IMR-90 (cell line): ENCODE measurements around the gene ANK3. TPM values are rescaled to one million over a fixed set of nuclear protein-coding genes. Genes with fewer than 3 reads are reported as not detected.

ENCODE experiments used
- ATAC-seq: fragments of 200-7000 bp; cut with Tn5 transposase; 2 replicates; pipeline ENCODE4 v1.9.1; 2020; ENCODE audit warnings: low read depth, mild to moderate bottlenecking, moderate library complexity
- BruUV-seq: library from RNA; stranded (reverse); fragments of 400-500 nt; replicated peaks from 2 replicates; lab custom pipeline; 2021; lab: Mats Ljungman, UMichigan
- CTCF ChIA-PET: fragments of 300-600 bp; formaldehyde crosslinking; extraction: SDS; loops from one replicate; lab custom pipeline; 2021; ENCODE audit warnings: antibody characterized with exemption; lab: Yijun Ruan, JAX
- POLR2A ChIA-PET: fragments of 300-600 bp; sonication (Branson Sonifier 250); formaldehyde crosslinking; loops from one replicate; lab custom pipeline; 2022; ENCODE audit warnings: antibody characterized with exemption; ENCODE audit not compliant: unreplicated experiment; lab: Charles Lee
- DNase-seq: peaks from one replicate; pipeline ENCODE4 v3.0.0; 2013
- H2AFZ ChIP-seq: replicated peaks from 2 replicates; pipeline ENCODE3; 2013; ENCODE audit warnings: low read length, mild to moderate bottlenecking; ENCODE audit not compliant: poor library complexity
- H2AK5ac ChIP-seq: 2 replicates; pipeline ENCODE4 v1.6.1; 2013; ENCODE audit warnings: low read depth, low read length, inconsistent platforms
- H2AK9ac ChIP-seq: replicated peaks from 2 replicates; pipeline ENCODE3; 2013; ENCODE audit warnings: mild to moderate bottlenecking, low read depth, low read length, moderate library complexity; ENCODE audit not compliant: poor library complexity
- H2BK120ac ChIP-seq: 2 replicates; pipeline ENCODE4 v1.6.1; 2013; ENCODE audit warnings: low read depth, low read length, inconsistent platforms
- H2BK15ac ChIP-seq: 3 replicates; pipeline ENCODE4 v1.6.1; 2013; ENCODE audit warnings: low read depth, low read length, inconsistent platforms
- H2BK20ac ChIP-seq: 2 replicates; pipeline ENCODE4 v1.6.1; 2013; ENCODE audit warnings: low read depth, mild to moderate bottlenecking, inconsistent platforms, low read length, moderate library complexity
- H2BK5ac ChIP-seq: 2 replicates; pipeline ENCODE4 v1.6.1; 2013; ENCODE audit warnings: mild to moderate bottlenecking, low read depth, low read length, inconsistent platforms; ENCODE audit not compliant: poor library complexity, severe bottlenecking
- H3K14ac ChIP-seq: replicated peaks from 2 replicates; pipeline ENCODE4 v1.6.1; 2013; ENCODE audit warnings: low read depth, low read length, inconsistent platforms
- H3K18ac ChIP-seq: 2 replicates; pipeline ENCODE4 v1.6.1; 2013; ENCODE audit warnings: low read depth, low read length, control low read depth
- H3K23ac ChIP-seq: 2 replicates; pipeline ENCODE4 v1.6.1; 2013; ENCODE audit warnings: low read depth, low read length, inconsistent platforms
- H3K27ac ChIP-seq: 2 replicates; pipeline ENCODE4 v1.5.1; 2013; ENCODE audit warnings: mild to moderate bottlenecking, control low read depth, low read length; ENCODE audit not compliant: insufficient read depth
- H3K27me3 ChIP-seq: 2 replicates; pipeline ENCODE4 v1.6.1; 2013; ENCODE audit warnings: low read length; ENCODE audit not compliant: control insufficient read depth, insufficient read depth
- H3K36me3 ChIP-seq: 2 replicates; pipeline ENCODE4 v1.6.1; 2013; ENCODE audit warnings: low read length, mixed read lengths; ENCODE audit not compliant: control insufficient read depth, insufficient read depth
- H3K4ac ChIP-seq: 2 replicates; pipeline ENCODE4 v1.6.1; 2013; ENCODE audit warnings: low read depth, low read length, inconsistent platforms
- H3K4me1 ChIP-seq: 2 replicates; pipeline ENCODE4 v1.6.1; 2013; ENCODE audit warnings: low read length, mixed read lengths; ENCODE audit not compliant: control insufficient read depth, insufficient read depth
- H3K4me2 ChIP-seq: 2 replicates; pipeline ENCODE4 v1.6.1; 2013; ENCODE audit warnings: low read depth, mild to moderate bottlenecking, control low read depth, low read length, moderate library complexity
- H3K4me3 ChIP-seq: 2 replicates; pipeline ENCODE4 v1.5.1; 2013; ENCODE audit warnings: low read depth, mild to moderate bottlenecking, control low read depth, low read length, moderate library complexity; ENCODE audit not compliant: insufficient read depth
- H3K56ac ChIP-seq: 2 replicates; pipeline ENCODE4 v1.6.1; 2013; ENCODE audit warnings: low read length, inconsistent platforms; ENCODE audit not compliant: insufficient read depth; ENCODE audit errors: extremely low read depth
- H3K79me1 ChIP-seq, 2 experiments: 2 replicates each; pipeline ENCODE4 v1.6.1; 2013; ENCODE audit warnings: low read length in 2 of 2, inconsistent platforms in 1 of 2, low read depth in 1 of 2
- H3K9ac ChIP-seq: 2 replicates; pipeline ENCODE4 v1.6.1; 2013; ENCODE audit warnings: low read depth, low read length, control low read depth
- H3K9me1 ChIP-seq: 2 replicates; pipeline ENCODE4 v1.6.1; 2013; ENCODE audit warnings: low read length, inconsistent platforms; ENCODE audit not compliant: insufficient read depth
- H3K9me3 ChIP-seq: 2 replicates; pipeline ENCODE4 v1.6.1; 2013; ENCODE audit warnings: low read length; ENCODE audit not compliant: control insufficient read depth, insufficient read depth
- H4K20me1 ChIP-seq: 2 replicates; pipeline ENCODE4 v1.6.1; 2013; ENCODE audit warnings: low read length, inconsistent platforms; ENCODE audit not compliant: insufficient read depth
- H4K5ac ChIP-seq: 2 replicates; pipeline ENCODE4 v1.6.1; 2013; ENCODE audit warnings: mild to moderate bottlenecking, low read depth, low read length, control low read depth
- H4K8ac ChIP-seq, 2 experiments: 2 replicates each; pipeline ENCODE4 v1.6.1; 2013; ENCODE audit warnings: low read depth in 2 of 2, low read length in 2 of 2, control low read depth in 1 of 2, inconsistent platforms in 1 of 2
- H4K91ac ChIP-seq: 2 replicates; pipeline ENCODE4 v1.6.1; 2013; ENCODE audit warnings: low read depth, low read length, inconsistent platforms; ENCODE audit not compliant: insufficient read depth
- BHLHE40 ChIP-seq: fragments of 150-350 bp; IDR thresholded peaks from 2 replicates; pipeline ENCODE4 v1.6.1; 2016; ENCODE audit warnings: mild to moderate bottlenecking, low read depth, low read length
- CEBPB ChIP-seq: IDR thresholded peaks from 2 replicates; pipeline ENCODE4 v1.6.1; 2012; ENCODE audit warnings: low read depth, low read length, improper control_type of control experiment
- CHD1 ChIP-seq: IDR thresholded peaks from 2 replicates; pipeline ENCODE4 v1.6.1; 2012; ENCODE audit warnings: low read depth, low read length, improper control_type of control experiment
- CTCF ChIP-seq: conservative IDR thresholded peaks from 2 replicates; pipeline ENCODE4 v1.5.1; 2012; ENCODE audit warnings: mild to moderate bottlenecking, low read depth, low read length, improper control_type of control experiment
- ELK1 ChIP-seq: fragments of 150-350 bp; IDR thresholded peaks from 2 replicates; pipeline ENCODE4 v1.6.1; 2016; ENCODE audit warnings: low read depth, mild to moderate bottlenecking, low read length, moderate library complexity, borderline replicate concordance
- FOS ChIP-seq: fragments of 150-350 bp; IDR thresholded peaks from 2 replicates; pipeline ENCODE4 v1.6.1; 2016; ENCODE audit warnings: low read depth, low read length
- MAFK ChIP-seq: IDR thresholded peaks from 2 replicates; pipeline ENCODE4 v1.6.1; 2012; ENCODE audit warnings: low read depth, low read length, improper control_type of control experiment
- MAZ ChIP-seq: IDR thresholded peaks from 2 replicates; pipeline ENCODE4 v1.6.1; 2012; ENCODE audit warnings: low read depth, mild to moderate bottlenecking, low read length, improper control_type of control experiment, moderate library complexity, borderline replicate concordance
- MXI1 ChIP-seq: IDR thresholded peaks from 2 replicates; pipeline ENCODE4 v1.6.1; 2012; ENCODE audit warnings: low read depth, mild to moderate bottlenecking, low read length, moderate library complexity, borderline replicate concordance
- POLR2A ChIP-seq: IDR thresholded peaks from 2 replicates; pipeline ENCODE4 v1.6.1; 2012; ENCODE audit warnings: mild to moderate bottlenecking, low read depth, low read length
- RAD21 ChIP-seq: IDR thresholded peaks from 2 replicates; pipeline ENCODE4 v1.6.1; 2012; ENCODE audit warnings: low read length, improper control_type of control experiment
- RCOR1 ChIP-seq: IDR thresholded peaks from 2 replicates; pipeline ENCODE4 v1.6.1; 2012; ENCODE audit warnings: mild to moderate bottlenecking, low read length, improper control_type of control experiment; ENCODE audit not compliant: insufficient replicate concordance
- RFX5 ChIP-seq: IDR thresholded peaks from 2 replicates; pipeline ENCODE4 v1.8.0; 2012; ENCODE audit warnings: low read depth, mild to moderate bottlenecking, low read length, moderate library complexity
- SMC3 ChIP-seq: fragments of 150-350 bp; IDR thresholded peaks from 2 replicates; pipeline ENCODE4 v1.6.1; 2016; ENCODE audit warnings: low read depth, mild to moderate bottlenecking, antibody characterized with exemption, low read length, moderate library complexity
- USF2 ChIP-seq: fragments of 150-350 bp; IDR thresholded peaks from 2 replicates; pipeline ENCODE4 v1.6.1; 2017; ENCODE audit warnings: mild to moderate bottlenecking, antibody characterized with exemption, low read length, low read depth
- WGBS, 2 experiments: methylation state at CpG; one replicate each; pipeline versions ENCODE4 v1.1.5 to v1.1.7; 2013; ENCODE audit warnings: missing lambda C conversion rate in 2 of 2; ENCODE audit not compliant: insufficient read length in 1 of 2; ENCODE audit errors: extremely low coverage in 2 of 2; 5-methylcytosine and 5-hydroxymethylcytosine counted together
- dilution Hi-C: fragments of 300-500 bp; cut with HindIII; formaldehyde crosslinking; loops from one replicate; pipeline ENCODE4 v1.14.3; 2018; ENCODE audit warnings: low sequenced_read_pairs; ENCODE audit not compliant: unreplicated experiment
- in situ Hi-C: fragments of 300-500 bp; cut with MboI; formaldehyde crosslinking; loops from 3 replicates; pipeline ENCODE4 v1.14.3; 2019; ENCODE audit warnings: low sequenced_read_pairs, inconsistent platforms, mixed read lengths
- intact Hi-C: fragments of 100-400 bp; cut with micrococcal nuclease; formaldehyde crosslinking; loops from 2 replicates; pipeline ENCODE4 v1.10.0; 2022
- polyA plus RNA-seq, 3 experiments: library from polyadenylated mRNA; depleted of rRNA; stranded (reverse); fragments of >200 nt; gene quantifications; 2 replicates each; pipeline ENCODE4 v1.2.3, GENCODE V29; 2012; ENCODE audit warnings: low replicate concordance in 1 of 3
- total RNA-seq: library from RNA; depleted of rRNA; stranded (reverse); fragments of >200 nt; gene quantifications from 2 replicates; pipeline ENCODE4 v1.2.3, GENCODE V29; 2012

The ANK3 gene
- total and polyA plus RNA-seq, 2 of the 4 experiments (the other 2 are of a cell fraction), result 0.63 to 1.8 TPM

GRCh38 chr10:60369547-60369930 is 20.1 kb downstream of the ANK3 start:
- DNase-seq (no peak), ATAC-seq (no peak)
- intact Hi-C loops (no loop called here), in situ Hi-C loops (no loop called here), dilution Hi-C loops (no loop called here)
- H2AK5ac ChIP-seq, result no peak overlapping the region
- no peak overlapping the region for H3K27ac ChIP-seq
- H2AK9ac ChIP-seq, result no peak overlapping the region
- H3K9ac ChIP-seq, result no peak overlapping the region
- no peak overlapping the region for H3K18ac ChIP-seq
- no peak overlapping the region for H4K5ac ChIP-seq
- H3K4ac ChIP-seq, result no peak overlapping the region
- H4K20me1 ChIP-seq, result no peaks in the 10 kb centered on the region
- no peak overlapping the region for H2BK120ac ChIP-seq
- H3K9me3 ChIP-seq, result no peaks in the 10 kb centered on the region
- no peak overlapping the region for H3K14ac ChIP-seq
- H3K4me1 ChIP-seq, result peaks cover 3% of the 10 kb centered on the region
- no peaks in the 10 kb centered on the region for H3K27me3 ChIP-seq
- CTCF ChIA-PET, result interaction anchor here (0.6 kb wide), 1 partner anchor 220 kb away, joined by 3 read pairs; no protein-coding TSS in a partner anchor
- H3K23ac ChIP-seq, result no peak overlapping the region
- no peak overlapping the region for H3K56ac ChIP-seq
- POLR2A ChIA-PET, result no interaction called here
- no peaks in the 10 kb centered on the region for H3K36me3 ChIP-seq
- H2AFZ ChIP-seq, result no peak overlapping the region
- no CpG with 5 or more reads among the region's 2 CpGs for WGBS, 2 experiments
- no peak overlapping the region for H4K91ac ChIP-seq
- no peak overlapping the region for H2BK5ac ChIP-seq
- no peak overlapping the region for H3K4me3 ChIP-seq
- H3K4me2 ChIP-seq, result no peak overlapping the region
- BruUV-seq, result no TSS peak
- no peak overlapping the region for H2BK20ac ChIP-seq
- H4K8ac ChIP-seq, result no peak overlapping the region
- no peak overlapping the region for H2BK15ac ChIP-seq
- no peaks in the 10 kb centered on the region for H3K79me1 ChIP-seq
- H3K9me1 ChIP-seq, result no peaks in the 10 kb centered on the region
- TF ChIP-seq USF2 (no peak), SMC3 (no peak), CTCF (no peak), ELK1 (no peak), BHLHE40 (no peak), RAD21 (no peak), RFX5 (no peak), CEBPB (no peak), CHD1 (no peak), MXI1 (no peak), POLR2A (no peak), MAZ (no peak), FOS (no peak), MAFK (no peak), RCOR1 (no peak)
